ENCODE data around the gene APOBEC3H.

DNA sequence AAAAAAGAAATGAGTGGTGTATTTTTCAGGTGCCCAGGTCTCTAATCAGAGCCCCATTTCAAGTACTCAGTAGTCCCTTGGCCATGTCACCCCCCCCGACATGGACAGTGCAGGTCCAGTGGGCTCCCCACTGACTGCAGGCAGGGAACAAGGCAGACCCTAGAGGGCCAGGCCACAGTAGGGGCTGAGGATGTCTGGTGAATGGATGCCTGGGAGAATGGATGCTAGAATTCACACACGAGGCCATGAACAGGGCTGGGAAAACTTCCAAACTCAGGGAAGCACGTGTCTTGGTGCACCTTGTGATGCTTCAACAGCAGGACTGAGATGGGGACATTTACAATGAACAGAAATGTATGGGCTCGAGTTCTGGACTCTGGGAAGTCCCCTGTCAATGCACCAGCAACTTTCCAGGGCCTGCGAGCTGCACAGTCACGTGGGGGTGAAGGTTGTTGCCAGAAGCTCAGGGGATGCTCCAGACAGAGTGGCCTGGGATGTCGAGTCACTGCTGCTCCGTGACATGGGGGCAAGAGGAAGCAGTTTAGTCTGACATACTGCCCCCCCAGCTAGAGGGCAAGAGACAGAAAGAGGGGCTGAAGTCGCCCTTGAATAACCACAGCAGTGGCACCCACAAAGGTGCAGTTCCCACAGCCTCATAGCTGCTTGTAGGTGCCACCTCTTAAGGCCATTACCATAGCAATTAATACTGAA, 16.8 kb upstream of the APOBEC3H start:
- no peak for TF ChIP-seq CTCF (IDR thresholded peaks at IDR 0.05; ENCODE audit: poor library complexity)
- TF ChIP-seq EZH2 (IDR thresholded peaks at IDR 0.05; ENCODE audit: borderline replicate concordance), result no peak
- TF ChIP-seq EZH2phosphoT487 (IDR thresholded peaks at IDR 0.05; ENCODE audit: low read depth, severe bottlenecking, unreplicated experiment), result no peak

All from hepatocyte (in vitro differentiated cells).